SK-N-SH (cell line): ENCODE measurements around the gene METTL23.

Experiments used
- CTCF ChIP-seq: fragments of 200-600 bp; sonication (generic); IDR thresholded peaks from 2 replicates; pipeline ENCODE4 v1.6.1; 2017; ENCODE audit warnings: antibody characterized with exemption, mild to moderate bottlenecking, moderate library complexity
- FOSL2 ChIP-seq: IDR thresholded peaks from 2 replicates; pipeline ENCODE4 v1.4.0; 2012; ENCODE audit warnings: low read depth, mild to moderate bottlenecking, moderate library complexity, borderline replicate concordance
- GABPA ChIP-seq: IDR thresholded peaks from 2 replicates; pipeline ENCODE4 v1.4.0; 2012; ENCODE audit warnings: low read depth, mild to moderate bottlenecking
- JUND ChIP-seq: IDR thresholded peaks from 2 replicates; pipeline ENCODE4 v1.4.0; 2012
- MAX ChIP-seq: IDR thresholded peaks from 2 replicates; pipeline ENCODE4 v1.4.0; 2012; ENCODE audit warnings: low read depth
- MEF2A ChIP-seq: IDR thresholded peaks from 2 replicates; pipeline ENCODE4 v1.4.0; 2012; ENCODE audit warnings: low read depth, borderline replicate concordance
- NRF1 ChIP-seq: IDR thresholded peaks from 2 replicates; pipeline ENCODE4 v1.6.1; 2012; ENCODE audit warnings: low read depth, mild to moderate bottlenecking, low read length
- RAD21 ChIP-seq: IDR thresholded peaks from 2 replicates; pipeline ENCODE4 v1.6.1; 2012; ENCODE audit warnings: mild to moderate bottlenecking, low read length
- RCOR1 ChIP-seq: fragments of 150-350 bp; IDR thresholded peaks from 2 replicates; pipeline ENCODE4 v1.6.1; 2017; ENCODE audit warnings: antibody characterized with exemption, low read length
- REST ChIP-seq: IDR thresholded peaks from 2 replicates; pipeline ENCODE4 v1.6.1; 2012; ENCODE audit warnings: mild to moderate bottlenecking, low read depth, low read length, moderate library complexity
- TAF1 ChIP-seq: IDR thresholded peaks from 2 replicates; pipeline ENCODE4 v1.6.1; 2012; ENCODE audit warnings: low read depth, mild to moderate bottlenecking, low read length, moderate library complexity, borderline replicate concordance
- ZBTB33 ChIP-seq: IDR thresholded peaks from 2 replicates; pipeline ENCODE4 v1.4.0; 2012; ENCODE audit warnings: low read depth, borderline replicate concordance

- TF ChIP-seq CTCF (no peak), JUND (no peak), MEF2A (no peak), RCOR1 (no peak), NRF1 (no peak), GABPA (no peak), RAD21 (no peak), FOSL2 (no peak), ZBTB33 (no peak), TAF1 (no peak), MAX (no peak), REST (no peak)
Measured at GRCh38 chr17:76722279-76722678, 4.4 kb upstream of the METTL23 start.
